Transverse colon (tissue), 4 donors: ENCODE data around the gene ALKBH7. TPM values are rescaled to one million over a fixed set of nuclear protein-coding genes. Genes with fewer than 3 reads are reported as not detected.

Experiments used
- DNase-seq: peaks from one replicate; pipeline ENCODE4 v3.0.0-alpha.2; 2019
- H3K27ac ChIP-seq, 4 donors: fragments of 200-600 bp; sonication (generic); 2 replicates each; pipeline ENCODE4 v1.5.1; 2016 to 2018; ENCODE audit warnings: inconsistent platforms in 4 of 4
- H3K27me3 ChIP-seq: fragments of 200-600 bp; sonication (generic); 2 replicates; pipeline ENCODE4 v1.5.1; 2017; ENCODE audit warnings: inconsistent platforms
- H3K36me3 ChIP-seq, 4 donors: fragments of 200-600 bp; sonication (generic); 2 replicates each; pipeline ENCODE4 v1.5.1; 2017 to 2019; ENCODE audit warnings: inconsistent platforms in 4 of 4
- H3K4me1 ChIP-seq, 4 donors: fragments of 200-600 bp; sonication (generic); 2 replicates each; pipeline ENCODE4 v1.5.1; 2017 to 2020; ENCODE audit warnings: inconsistent platforms in 4 of 4
- H3K4me3 ChIP-seq, 4 donors: fragments of 200-600 bp; sonication (generic); 1 replicate in 1 of 4; 2 replicates in 3 of 4; pipeline versions ENCODE4 v1.5.1 to v1.6.1; 2017 to 2019; ENCODE audit warnings: inconsistent platforms in 4 of 4
- H3K9me3 ChIP-seq, 2 donors: fragments of 200-600 bp; sonication (generic); 2 replicates each; pipeline ENCODE4 v1.5.1; 2017 to 2019; ENCODE audit warnings: inconsistent platforms in 2 of 2
- EP300 ChIP-seq: sonication (generic); formaldehyde crosslinking; IDR thresholded peaks from one replicate; pipeline ENCODE4 v1.6.1; 2017; ENCODE audit warnings: antibody characterized with exemption, low read depth
- POLR2A ChIP-seq: fragments of 450-650 bp; IDR thresholded peaks from one replicate; pipeline ENCODE4 v1.6.1; 2016; ENCODE audit warnings: antibody characterized with exemption, mild to moderate bottlenecking, moderate library complexity
- POLR2AphosphoS5 ChIP-seq, 3 donors: sonication (generic); formaldehyde crosslinking; IDR thresholded peaks; one replicate each; pipeline ENCODE4 v1.6.1; 2016; ENCODE audit warnings: antibody characterized with exemption in 3 of 3
- WGBS, 2 donors: methylation state at CpG; one replicate each; pipeline ENCODE4 v1.1.5; 2018; ENCODE audit warnings: low coverage in 1 of 2; 5-methylcytosine and 5-hydroxymethylcytosine counted together
- in situ Hi-C, 4 donors: fragments of 200-750 bp; cut with MboI; loops; one replicate each; pipeline versions ENCODE4 v1.15.0 to v1.15.1; 2017; ENCODE audit warnings: low sequenced_read_pairs in 3 of 4, low pct_ligation_motif_present in 1 of 4, low pct_unique_long_range_greater_than_20kb in 1 of 4
- intact Hi-C: fragments of 100-400 bp; cut with DNase I; formaldehyde crosslinking; loops from one replicate; pipeline ENCODE4 v1.15.1; 2023; ENCODE audit warnings: low total_unique reads
- total RNA-seq, 4 donors: library from RNA; depleted of rRNA; stranded (reverse); fragments of >200 nt; gene quantifications; one replicate each; pipeline ENCODE4 v1.1.0, GENCODE V29; 2016
- TF ChIP-seq, protein P1 (sequence below), 5 experiments: fragments of 200-600 bp in 3 of 5; fragments of 450-650 bp in 2 of 5; sonication (generic) in 3 of 5; IDR thresholded peaks; 1 replicate in 2 of 5; 2 replicates in 3 of 5; pipeline ENCODE4 v1.5.1; 2016 to 2017; ENCODE audit warnings: antibody characterized with exemption in 5 of 5, inconsistent platforms in 3 of 5, mild to moderate bottlenecking in 2 of 5, moderate library complexity in 1 of 5

The ALKBH7 gene
- total RNA-seq, 4 donors from 2014 or later: 135 to 188 (median 158) TPM

DNA sequence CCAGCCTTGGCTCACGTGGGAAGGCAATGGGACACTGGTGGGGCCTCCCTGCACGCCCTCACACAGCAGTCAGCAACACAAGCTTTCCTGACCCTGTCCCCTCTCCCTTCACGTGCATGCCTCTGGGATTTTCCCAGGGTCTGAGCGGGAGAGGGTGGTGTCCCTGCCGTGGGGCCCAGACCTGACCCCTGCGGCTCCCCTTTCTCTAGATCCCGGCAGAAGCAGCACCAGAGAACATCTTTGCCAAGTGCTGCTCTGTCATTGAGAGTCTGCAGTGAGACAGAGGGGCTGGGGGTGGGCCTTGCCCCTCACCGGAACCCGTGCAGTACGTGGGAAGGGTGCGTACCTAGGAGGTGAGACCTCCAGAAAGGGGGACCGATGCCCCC is 39.5 kb downstream of the ALKBH7 start:
- no peak for DNase-seq

GRCh38 chr19:6412447-6413091 is 40.0 kb downstream of the ALKBH7 start:
- H3K27ac ChIP-seq: peak overlapping the region; percentile 8 to 53 (median 34)
- in situ Hi-C loops (no loop called here), intact Hi-C loops (no loop called here)
- DNase-seq: peak; percentile 71
- 53 to 67% methylated on average over 2 to 13 of the region's 15 CpGs for WGBS, 2 donors
- no peaks in the 10 kb centered on the region for H3K9me3 ChIP-seq
- H3K36me3 ChIP-seq: peaks cover 0 to 37% (median 19%) of the 10 kb centered on the region in 4 donors
- TF ChIP-seq POLR2AphosphoS5 (IDR thresholded peaks at IDR 0.05): no peak
- TF ChIP-seq, protein P1, sequence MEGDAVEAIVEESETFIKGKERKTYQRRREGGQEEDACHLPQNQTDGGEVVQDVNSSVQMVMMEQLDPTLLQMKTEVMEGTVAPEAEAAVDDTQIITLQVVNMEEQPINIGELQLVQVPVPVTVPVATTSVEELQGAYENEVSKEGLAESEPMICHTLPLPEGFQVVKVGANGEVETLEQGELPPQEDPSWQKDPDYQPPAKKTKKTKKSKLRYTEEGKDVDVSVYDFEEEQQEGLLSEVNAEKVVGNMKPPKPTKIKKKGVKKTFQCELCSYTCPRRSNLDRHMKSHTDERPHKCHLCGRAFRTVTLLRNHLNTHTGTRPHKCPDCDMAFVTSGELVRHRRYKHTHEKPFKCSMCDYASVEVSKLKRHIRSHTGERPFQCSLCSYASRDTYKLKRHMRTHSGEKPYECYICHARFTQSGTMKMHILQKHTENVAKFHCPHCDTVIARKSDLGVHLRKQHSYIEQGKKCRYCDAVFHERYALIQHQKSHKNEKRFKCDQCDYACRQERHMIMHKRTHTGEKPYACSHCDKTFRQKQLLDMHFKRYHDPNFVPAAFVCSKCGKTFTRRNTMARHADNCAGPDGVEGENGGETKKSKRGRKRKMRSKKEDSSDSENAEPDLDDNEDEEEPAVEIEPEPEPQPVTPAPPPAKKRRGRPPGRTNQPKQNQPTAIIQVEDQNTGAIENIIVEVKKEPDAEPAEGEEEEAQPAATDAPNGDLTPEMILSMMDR (IDR thresholded peaks at IDR 0.05): peak; percentile 54 to 72 (median 65)
- no peak overlapping the region for H3K4me3 ChIP-seq
- peaks cover 0 to 20% (median 2%) of the 10 kb centered on the region in 4 donors for H3K4me1 ChIP-seq
- no peaks in the 10 kb centered on the region for H3K27me3 ChIP-seq

More for the DNA sequence above, 39.5 kb downstream of the ALKBH7 start:
- 78% methylated on average over 12 of the region's 12 CpGs; no CpG with 5 or more reads in 1 of the 2 donors for WGBS, 2 donors
- Histone ChIP-seq H3K27ac (no peak overlapping the region), H3K36me3 (peaks cover 0 to 32% (median 16%) of the 10 kb centered on the region in 4 donors), H3K9me3 (no peaks in the 10 kb centered on the region), H3K4me1 (peaks cover 0 to 20% (median 2%) of the 10 kb centered on the region in 4 donors), H3K27me3 (no peaks in the 10 kb centered on the region), H3K4me3 (no peak overlapping the region)
- in situ Hi-C loops: no loop called here
- intact Hi-C loops: no loop called here
- TF ChIP-seq POLR2AphosphoS5 (IDR thresholded peaks at IDR 0.05) (no peak), POLR2A (no peak), EP300 (no peak)
- TF ChIP-seq, protein P1 (IDR thresholded peaks at IDR 0.05): no peak

- TF ChIP-seq EP300 (no peak), POLR2AphosphoS5 (IDR thresholded peaks at IDR 0.05) (no peak), POLR2A (no peak)
- TF ChIP-seq, protein P1 (IDR thresholded peaks at IDR 0.05): no peak
- peak overlapping the region in 3 of 4 donors; percentile 8 to 35 (median 21) for H3K27ac ChIP-seq
- intact Hi-C loops: no loop called here
- H3K4me1 ChIP-seq: peaks cover 0 to 20% (median 2%) of the 10 kb centered on the region in 4 donors
- WGBS, 2 donors: 43 to 48% methylated on average over 5 to 10 of the region's 10 CpGs
- H3K36me3 ChIP-seq: peaks cover 0 to 44% (median 22%) of the 10 kb centered on the region in 4 donors
- H3K27me3 ChIP-seq: no peaks in the 10 kb centered on the region
- no peaks in the 10 kb centered on the region for H3K9me3 ChIP-seq
- in situ Hi-C loops: no loop called here
- DNase-seq: no peak
- no peak overlapping the region for H3K4me3 ChIP-seq
Measured at GRCh38 chr19:6413291-6413690, 40.7 kb downstream of the ALKBH7 start.

DNA sequence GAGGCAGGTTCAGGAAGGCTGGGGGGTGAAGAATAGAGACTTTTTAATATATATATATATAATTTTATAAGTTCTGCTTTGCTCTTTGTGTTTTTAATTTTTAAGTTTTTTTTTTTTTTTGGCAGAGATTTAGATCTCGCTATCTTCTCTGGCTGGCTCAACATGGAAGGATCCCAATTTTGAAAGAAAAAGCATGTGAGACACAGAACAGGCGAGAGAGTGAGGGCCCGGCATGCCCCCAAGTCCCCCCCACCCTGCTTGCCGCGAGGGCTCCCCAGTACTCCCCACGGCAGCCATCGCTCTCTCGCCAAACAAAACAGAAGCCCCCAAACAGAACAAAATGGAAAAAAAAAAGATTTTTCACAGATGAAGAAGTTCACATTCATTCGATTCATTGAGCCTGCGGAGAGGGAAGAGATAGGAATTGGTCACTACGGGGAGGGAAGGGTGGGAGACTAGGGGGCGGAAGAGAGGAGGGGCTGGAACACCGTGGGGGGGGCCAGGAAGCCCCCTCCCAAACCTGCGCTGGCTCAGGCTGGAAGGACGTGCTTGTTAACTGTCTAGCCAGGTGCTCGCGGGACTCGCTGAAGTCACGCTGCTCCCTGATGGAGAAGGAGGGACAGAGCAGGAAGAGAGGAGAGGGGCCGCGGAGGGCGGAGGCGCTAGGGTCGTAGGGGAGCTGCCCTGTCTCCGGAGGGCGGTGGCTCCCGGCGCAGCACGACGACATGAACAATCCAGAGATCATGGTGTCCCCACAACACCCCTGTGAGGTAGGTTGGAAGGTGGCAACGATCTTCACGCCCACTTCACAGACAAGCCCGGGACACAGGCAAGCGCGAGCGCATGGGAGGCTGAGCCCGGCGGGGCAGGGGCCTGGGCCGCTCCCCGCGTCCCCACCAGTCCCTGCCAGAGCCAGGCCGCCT is 41.4 kb downstream of the ALKBH7 start:
- Histone ChIP-seq H3K36me3 (peaks cover 0 to 44% (median 23%) of the 10 kb centered on the region in 4 donors), H3K27ac (peak overlapping the region in 1 of 4 donors; percentile 25), H3K9me3 (no peaks in the 10 kb centered on the region), H3K4me1 (peaks cover 0 to 20% (median 2%) of the 10 kb centered on the region in 4 donors), H3K27me3 (no peaks in the 10 kb centered on the region), H3K4me3 (no peak overlapping the region)
- no peak for TF ChIP-seq EP300
- TF ChIP-seq POLR2AphosphoS5 (IDR thresholded peaks at IDR 0.05): no peak
- TF ChIP-seq, protein P1 (IDR thresholded peaks at IDR 0.05): no peak
- in situ Hi-C loops (no loop called here), intact Hi-C loops (no loop called here)
- WGBS, 2 donors: 76 to 80% methylated on average over 8 to 42 of the region's 42 CpGs
- DNase-seq: no peak
